SK-N-SH treated with all-trans-retinoic acid at 6 μM for 48 hours (cell line): ENCODE results near the gene HSPA2.

Source experiments
- ATAC-seq: fragments of 200-7000 bp; cut with Tn5 transposase; 3 replicates; pipeline ENCODE4 v1.9.1; 2020; ENCODE audit warnings: mild to moderate bottlenecking, moderate library complexity
- ARNTL ChIP-seq: fragments of 450-650 bp; formaldehyde crosslinking; IDR thresholded peaks from 2 replicates; pipeline ENCODE4 v1.5.0; 2020; ENCODE audit warnings: low read depth, mild to moderate bottlenecking, moderate library complexity, borderline replicate concordance
- BACH2 ChIP-seq: fragments of 250-450 bp; sonication (Bioruptor Pico); IDR thresholded peaks from 2 replicates; pipeline ENCODE4 v1.9.0; 2021; ENCODE audit warnings: mild to moderate bottlenecking, borderline replicate concordance
- CREB5 ChIP-seq: fragments of 250-450 bp; sonication (Bioruptor Pico); IDR thresholded peaks from 2 replicates; pipeline ENCODE4 v1.5.1; 2020; ENCODE audit warnings: low read depth, mild to moderate bottlenecking, moderate library complexity
- CSDC2 ChIP-seq: fragments of 250-450 bp; sonication (Bioruptor Pico); IDR thresholded peaks from 2 replicates; pipeline ENCODE4 v1.5.0; 2020; ENCODE audit warnings: mild to moderate bottlenecking, moderate library complexity
- CSRNP3 ChIP-seq: fragments of 250-450 bp; sonication (Bioruptor Pico); IDR thresholded peaks from 2 replicates; pipeline ENCODE4 v1.5.1; 2021; ENCODE audit warnings: mild to moderate bottlenecking, moderate library complexity
- ESRRG ChIP-seq: fragments of 250-450 bp; sonication (Bioruptor Pico); IDR thresholded peaks from 2 replicates; pipeline ENCODE4 v1.6.1; 2021; ENCODE audit warnings: mild to moderate bottlenecking
- GLIS3 ChIP-seq: fragments of 250-450 bp; sonication (Bioruptor Pico); IDR thresholded peaks from 2 replicates; pipeline ENCODE4 v1.5.0; 2020; ENCODE audit warnings: mild to moderate bottlenecking, moderate library complexity
- ISL1 ChIP-seq: fragments of 250-450 bp; sonication (Bioruptor Pico); IDR thresholded peaks from 2 replicates; pipeline ENCODE4 v2.1.2; 2022; ENCODE audit warnings: mild to moderate bottlenecking, moderate library complexity
- OSR1 ChIP-seq: fragments of 250-450 bp; sonication (Bioruptor Pico); IDR thresholded peaks from 2 replicates; pipeline ENCODE4 v1.8.0; 2022; ENCODE audit warnings: moderate library complexity, mild to moderate bottlenecking, inconsistent platforms
- PATZ1 ChIP-seq: fragments of 250-450 bp; sonication (Bioruptor Pico); IDR thresholded peaks from 2 replicates; pipeline ENCODE4 v1.8.0; 2020; ENCODE audit warnings: mild to moderate bottlenecking, moderate library complexity, borderline replicate concordance
- POU6F1 ChIP-seq: fragments of 250-450 bp; sonication (Bioruptor Pico); IDR thresholded peaks from 2 replicates; pipeline ENCODE4 v1.8.0; 2021; ENCODE audit warnings: low read depth, mild to moderate bottlenecking, moderate library complexity, borderline replicate concordance
- PPARA ChIP-seq: fragments of 250-450 bp; sonication (Bioruptor Pico); IDR thresholded peaks from 2 replicates; pipeline ENCODE4 v1.5.0; 2020; ENCODE audit warnings: mild to moderate bottlenecking, borderline replicate concordance
- RARB ChIP-seq: fragments of 250-450 bp; sonication (Bioruptor Pico); IDR thresholded peaks from 2 replicates; pipeline ENCODE4 v1.8.0; 2021; ENCODE audit warnings: mild to moderate bottlenecking, moderate library complexity
- SNAI2 ChIP-seq: fragments of 250-450 bp; sonication (Bioruptor Pico); IDR thresholded peaks from 2 replicates; pipeline ENCODE4 v1.5.0; 2020; ENCODE audit warnings: mild to moderate bottlenecking, moderate library complexity
- TCF4 ChIP-seq: fragments of 250-450 bp; sonication (Bioruptor Pico); IDR thresholded peaks from 2 replicates; pipeline ENCODE4 v1.8.0; 2021; ENCODE audit warnings: mild to moderate bottlenecking, moderate library complexity, borderline replicate concordance
- TOX ChIP-seq: fragments of 250-450 bp; sonication (Bioruptor Pico); IDR thresholded peaks from 2 replicates; pipeline ENCODE4 v1.8.0; 2021; ENCODE audit warnings: mild to moderate bottlenecking, moderate library complexity, borderline replicate concordance
- TSHZ2 ChIP-seq: fragments of 250-450 bp; sonication (Bioruptor Pico); IDR thresholded peaks from 2 replicates; pipeline ENCODE4 v1.5.0; 2020; ENCODE audit warnings: mild to moderate bottlenecking, moderate library complexity
- ZC3H10 ChIP-seq: fragments of 250-450 bp; sonication (Bioruptor Pico); IDR thresholded peaks from 2 replicates; pipeline ENCODE4 v1.5.1; 2021; ENCODE audit warnings: mild to moderate bottlenecking, moderate library complexity
- ZFP3 ChIP-seq: fragments of 250-450 bp; sonication (Bioruptor Pico); IDR thresholded peaks from 2 replicates; pipeline ENCODE4 v1.5.0; 2020; ENCODE audit warnings: mild to moderate bottlenecking, moderate library complexity
- ZFP30 ChIP-seq: fragments of 450-650 bp; formaldehyde crosslinking; IDR thresholded peaks from 2 replicates; pipeline ENCODE4 v1.5.0; 2022; ENCODE audit warnings: mild to moderate bottlenecking, moderate library complexity
- ZNF565 ChIP-seq: fragments of 450-650 bp; formaldehyde crosslinking; conservative IDR thresholded peaks from 2 replicates; pipeline ENCODE4 v1.5.0; 2020; ENCODE audit warnings: low read depth, mild to moderate bottlenecking, moderate library complexity
- ZNF70 ChIP-seq: fragments of 450-650 bp; formaldehyde crosslinking; IDR thresholded peaks from 2 replicates; pipeline ENCODE4 v1.5.0; 2020; ENCODE audit warnings: mild to moderate bottlenecking, moderate library complexity
- ZNF8 ChIP-seq: fragments of 450-650 bp; formaldehyde crosslinking; IDR thresholded peaks from 2 replicates; pipeline ENCODE4 v1.5.0; 2020; ENCODE audit warnings: mild to moderate bottlenecking, moderate library complexity

The HSPA2 gene

GRCh38 chr14:64581363-64581762 is 40.8 kb downstream of the HSPA2 start:
- no peak for TF ChIP-seq TSHZ2 (CRISPR knock-in tag)
- TF ChIP-seq CSRNP3 (CRISPR knock-in tag) = no peak
- TF ChIP-seq TOX (CRISPR knock-in tag) = no peak
- TF ChIP-seq OSR1 (CRISPR knock-in tag) = no peak
- TF ChIP-seq CREB5 (CRISPR knock-in tag) = no peak
- TF ChIP-seq PATZ1 (CRISPR knock-in tag) = no peak
- TF ChIP-seq RARB (CRISPR knock-in tag) = no peak
- no peak for TF ChIP-seq PPARA
- no peak for TF ChIP-seq ZFP3
- TF ChIP-seq GLIS3 (CRISPR knock-in tag) = no peak
- TF ChIP-seq ZNF70 (CRISPR knock-in tag) = no peak
- TF ChIP-seq ISL1 (CRISPR knock-in tag) = no peak
- TF ChIP-seq SNAI2 (CRISPR knock-in tag) = no peak
- TF ChIP-seq BACH2 (CRISPR knock-in tag) = no peak
- TF ChIP-seq ZNF8 = no peak
- no peak for TF ChIP-seq TCF4
- TF ChIP-seq ZFP30 (CRISPR knock-in tag) = no peak
- no peak for TF ChIP-seq ARNTL
- no peak for TF ChIP-seq POU6F1 (CRISPR knock-in tag)
- TF ChIP-seq ZNF565 (CRISPR knock-in tag) = no peak
- no peak for ATAC-seq

GRCh38 chr14:64581817-64582216 is 41.3 kb downstream of the HSPA2 start:
- TF ChIP-seq ZNF565 (CRISPR knock-in tag) (no peak), ZC3H10 (no peak), PPARA (no peak), ZNF70 (CRISPR knock-in tag) (no peak), CREB5 (CRISPR knock-in tag) (no peak), RARB (CRISPR knock-in tag) (no peak), POU6F1 (CRISPR knock-in tag) (no peak), TCF4 (no peak), CSDC2 (CRISPR knock-in tag) (no peak), CSRNP3 (CRISPR knock-in tag) (no peak), ESRRG (CRISPR knock-in tag) (no peak), ZNF8 (no peak), ISL1 (CRISPR knock-in tag) (no peak), OSR1 (CRISPR knock-in tag) (no peak), PATZ1 (CRISPR knock-in tag) (no peak)
- TF ChIP-seq, all 23 proteins: peak for 0
- ATAC-seq = no peak
